ENCODE results near the gene CACNA1E.

GRCh38 chr1:181784039-181784683, 300.8 kb downstream of the CACNA1E start:
- TF ChIP-seq POLR2AphosphoS5 (IDR thresholded peaks at IDR 0.05; ENCODE audit: low read depth, low read length) (no peak), REST (IDR thresholded peaks at IDR 0.05; ENCODE audit: insufficient read depth in 1 of 2, low read depth in 2 of 2, low read length in 2 of 2) (no peak), FOXP2 (optimal IDR thresholded peaks at IDR 0.05; ENCODE audit: borderline replicate concordance, extremely low read depth, extremely low read length, insufficient read depth) (no peak)

All from PFSK-1 (cell line).